M059J (cell line): ENCODE measurements around the gene ZNF107. TPM values are rescaled to one million over a fixed set of nuclear protein-coding genes. Genes with fewer than 3 reads are reported as not detected.
A peak's percentile ranks its signal among the peaks of the same experiment; 100 is the strongest.

Experiments
- DNase-seq: peaks from one replicate; pipeline ENCODE4 v3.0.0-alpha.2; 2012; ENCODE audit warnings: low read depth
- total RNA-seq: library from RNA; depleted of rRNA; stranded (reverse); fragments of >200 nt; shearing (Covaris generic); gene quantifications from 2 replicates; pipeline ENCODE4 v1.2.3, GENCODE V29; 2014; rRNA removed

The ZNF107 gene
- 5.9 and 8.1 TPM in 2 replicates for total RNA-seq

- DNase-seq = peak; percentile 96
Measured at GRCh38 chr7:64665980-64666662, at the start of gene ZNF107. Gene ZNF107 (plus strand): TSS chr7:64666133. CDS start chr7:64666283, 150 bp downstream.

- DNase-seq = peak; percentile 45
Measured at GRCh38 chr7:64618785-64619456, 47.0 kb upstream of the ZNF107 start.

DNA sequence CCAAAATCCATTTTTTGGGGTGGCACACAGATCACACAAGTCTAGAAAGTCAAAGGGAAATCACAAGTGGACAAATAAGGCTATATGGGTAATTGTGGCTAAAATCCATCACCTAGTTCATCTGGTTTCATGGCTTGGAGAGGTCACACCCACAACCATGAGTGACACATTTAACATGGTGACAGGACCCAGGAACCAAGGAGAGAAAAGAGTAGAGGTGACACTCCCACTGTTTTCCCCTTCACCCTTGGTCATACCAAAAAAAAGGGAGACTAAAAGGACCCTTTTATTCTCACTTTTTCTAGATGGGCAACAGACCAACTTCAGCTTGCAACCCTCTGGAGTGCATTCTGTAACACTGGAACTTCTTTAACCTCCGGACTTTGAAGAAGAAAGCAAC lies 46.2 kb upstream of the ZNF107 start:
- no peak for DNase-seq

DNA sequence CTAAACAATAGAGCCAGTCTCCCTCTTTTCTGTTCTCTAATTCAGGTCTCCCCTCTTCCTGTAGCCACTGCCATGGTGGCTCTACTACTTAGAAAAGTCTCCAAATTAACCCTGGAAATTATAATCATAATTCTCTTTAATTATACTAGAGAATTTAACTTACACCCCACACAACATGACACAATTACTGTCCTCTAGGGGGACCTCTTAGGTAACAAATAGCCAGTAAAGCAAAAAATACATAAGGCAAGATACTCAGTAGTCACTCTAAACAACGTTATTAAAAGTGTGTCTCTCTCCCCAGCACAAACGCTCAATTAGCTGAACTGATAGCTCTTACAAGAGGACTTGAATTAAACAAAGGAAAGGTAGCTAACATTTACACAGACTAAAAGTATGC lies 44.3 kb upstream of the ZNF107 start:
- no peak for DNase-seq

DNA sequence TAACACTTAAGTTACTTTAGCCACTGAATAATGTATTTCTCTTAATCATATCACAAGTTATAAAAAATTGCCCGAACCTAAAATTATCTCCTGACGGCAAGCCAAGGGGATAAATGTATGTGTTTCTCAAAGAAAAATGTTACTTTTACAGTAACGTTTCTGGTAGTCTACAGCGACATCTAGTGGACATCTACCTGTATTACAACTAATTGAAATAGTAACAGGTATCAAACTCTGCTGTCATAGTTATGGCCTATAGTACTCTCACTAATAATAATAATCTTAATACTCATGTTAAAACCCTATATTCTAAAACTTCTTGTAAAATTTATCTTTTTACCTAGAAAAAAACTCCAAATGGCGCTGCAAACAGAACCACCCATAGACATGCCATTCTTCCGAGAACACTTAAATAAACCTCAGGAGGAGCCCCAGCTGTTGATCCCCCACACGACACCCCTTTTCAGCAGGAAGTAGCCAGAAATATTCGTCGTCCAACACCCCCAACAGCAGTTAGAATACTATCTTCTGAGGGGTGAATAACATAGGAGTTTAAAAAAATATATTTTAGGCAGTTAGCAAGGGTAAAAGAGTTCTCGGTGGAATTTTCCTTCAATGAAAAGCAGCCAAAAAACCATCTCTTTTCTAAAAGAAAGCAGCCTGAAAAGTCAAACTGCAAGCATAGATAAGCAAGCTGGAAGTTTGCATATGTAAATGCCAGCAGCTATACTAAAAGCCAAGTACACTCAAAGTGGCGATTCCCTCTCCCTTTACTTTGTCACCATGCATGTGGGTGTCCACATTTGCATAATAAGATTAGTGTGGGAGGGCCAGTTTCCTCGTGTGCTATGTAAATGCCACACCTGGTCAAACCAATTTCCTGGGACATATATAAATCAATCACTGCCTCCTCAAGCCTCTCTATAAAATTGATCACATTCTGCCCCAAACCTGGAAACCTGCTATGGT lies 40.5 kb upstream of the ZNF107 start:
- DNase-seq = no peak

DNA sequence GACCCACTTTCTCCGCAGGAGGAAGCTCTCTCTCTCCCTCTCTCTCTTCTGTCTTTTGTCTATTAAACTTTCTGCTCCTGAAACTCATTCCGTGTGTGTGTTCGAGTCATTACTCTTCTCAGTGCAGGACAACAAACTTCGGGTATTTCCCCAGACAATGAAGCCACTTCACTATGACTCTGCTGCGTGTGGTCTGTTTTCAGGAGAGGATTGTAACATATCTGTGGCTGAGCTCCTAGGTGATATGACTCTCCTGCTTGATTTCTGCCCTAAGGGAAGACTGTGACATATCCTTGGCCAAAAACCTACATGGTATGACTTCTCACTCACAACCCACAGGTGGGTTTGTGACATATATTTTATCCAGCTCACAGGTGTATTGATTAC lies 39.9 kb upstream of the ZNF107 start:
- DNase-seq = no peak

- DNase-seq = no peak
Measured at GRCh38 chr7:64626557-64626956, 39.4 kb upstream of the ZNF107 start.

- no peak for DNase-seq
Measured at GRCh38 chr7:64628192-64628591, 37.7 kb upstream of the ZNF107 start.

DNA sequence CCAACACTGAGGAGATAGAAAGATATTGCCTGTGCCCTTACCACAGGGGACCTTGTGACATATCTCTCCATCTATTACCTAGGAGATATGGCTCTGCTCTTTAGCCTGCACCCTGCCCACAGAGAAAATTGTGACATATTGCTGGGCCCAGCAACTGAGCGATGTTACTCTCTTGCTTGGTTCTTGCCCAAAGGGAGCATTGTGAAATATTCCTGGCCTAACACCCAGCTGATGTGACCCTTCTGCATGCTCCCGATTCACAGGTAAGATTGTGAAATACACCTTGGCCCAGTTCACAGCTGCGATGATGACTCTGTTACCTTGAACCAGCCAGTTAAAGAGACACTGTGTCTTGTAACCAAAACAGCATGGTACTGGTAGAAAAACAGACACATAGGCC lies 37.2 kb upstream of the ZNF107 start:
- no peak for DNase-seq

DNA sequence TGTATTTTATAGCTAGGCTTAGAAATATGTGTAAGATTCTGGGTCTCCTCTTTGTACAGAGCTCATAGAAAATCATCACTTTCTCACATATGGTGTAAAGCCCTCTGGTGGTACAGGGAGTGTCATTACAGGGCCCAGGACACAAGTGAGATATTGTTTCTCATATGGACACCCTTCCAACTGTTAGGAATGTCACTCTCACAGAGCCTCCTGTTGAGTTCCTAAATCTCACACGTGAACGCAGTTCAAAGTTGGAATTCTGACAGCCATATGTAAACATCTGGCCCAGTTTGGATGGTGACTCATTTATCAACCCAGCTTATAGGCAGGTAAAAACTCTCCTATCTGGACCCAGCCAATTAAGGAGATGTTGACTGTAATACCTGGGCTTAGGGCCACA lies 35.4 kb upstream of the ZNF107 start:
- no peak for DNase-seq

DNA sequence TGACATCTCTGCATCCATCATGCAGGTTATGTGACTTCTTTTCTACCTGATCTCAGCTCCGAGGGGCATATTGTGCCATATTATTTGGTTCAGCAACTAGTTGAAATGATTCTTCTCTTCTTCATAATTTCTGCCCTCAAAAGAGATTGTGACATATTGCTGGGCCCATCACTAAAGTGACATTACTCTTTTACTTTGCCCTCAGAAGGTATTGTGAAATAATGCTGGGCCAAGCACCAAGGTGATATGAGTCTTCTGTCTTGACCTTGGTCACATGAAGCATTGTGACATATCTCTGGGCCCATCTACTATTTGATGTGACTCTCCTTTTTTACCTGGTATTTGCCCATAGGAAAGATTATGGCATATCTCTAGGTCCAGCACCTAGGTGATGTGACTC lies 33.9 kb upstream of the ZNF107 start:
- no peak for DNase-seq

GRCh38 chr7:64633401-64633800 lies 32.5 kb upstream of the ZNF107 start:
- no peak for DNase-seq

DNA sequence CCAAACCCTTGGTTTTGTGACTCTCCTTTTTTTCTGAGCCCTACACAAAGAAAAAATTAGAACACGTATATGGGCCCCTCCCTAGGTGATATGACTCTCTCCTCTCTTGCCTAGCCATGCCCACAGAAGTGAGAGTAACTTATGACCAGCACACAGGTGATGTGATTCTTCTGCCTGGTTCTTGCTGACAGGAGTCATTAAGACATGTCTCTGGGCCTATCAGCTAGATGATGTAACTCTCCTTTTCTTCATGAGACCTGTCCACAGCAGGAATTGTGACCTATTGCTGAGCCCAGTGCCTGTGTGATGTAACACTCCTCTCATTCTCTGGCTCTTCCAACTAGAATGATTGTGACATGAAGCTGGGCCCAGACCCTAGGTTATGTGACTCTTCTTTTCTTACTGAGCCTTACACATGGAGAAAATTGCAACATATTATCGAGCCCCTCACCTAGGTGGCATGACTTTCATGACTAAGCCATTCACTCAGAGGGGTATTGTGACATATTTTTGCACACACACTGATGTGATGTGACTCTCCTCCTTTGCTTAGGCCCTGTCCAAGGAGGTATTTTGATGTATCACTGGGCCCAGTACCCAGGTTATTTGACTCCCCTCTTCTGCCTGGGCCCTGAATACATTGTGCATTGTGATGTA lies 31.4 kb upstream of the ZNF107 start:
- DNase-seq = no peak

GRCh38 chr7:64636386-64636785 lies 29.5 kb upstream of the ZNF107 start:
- DNase-seq = no peak

DNA sequence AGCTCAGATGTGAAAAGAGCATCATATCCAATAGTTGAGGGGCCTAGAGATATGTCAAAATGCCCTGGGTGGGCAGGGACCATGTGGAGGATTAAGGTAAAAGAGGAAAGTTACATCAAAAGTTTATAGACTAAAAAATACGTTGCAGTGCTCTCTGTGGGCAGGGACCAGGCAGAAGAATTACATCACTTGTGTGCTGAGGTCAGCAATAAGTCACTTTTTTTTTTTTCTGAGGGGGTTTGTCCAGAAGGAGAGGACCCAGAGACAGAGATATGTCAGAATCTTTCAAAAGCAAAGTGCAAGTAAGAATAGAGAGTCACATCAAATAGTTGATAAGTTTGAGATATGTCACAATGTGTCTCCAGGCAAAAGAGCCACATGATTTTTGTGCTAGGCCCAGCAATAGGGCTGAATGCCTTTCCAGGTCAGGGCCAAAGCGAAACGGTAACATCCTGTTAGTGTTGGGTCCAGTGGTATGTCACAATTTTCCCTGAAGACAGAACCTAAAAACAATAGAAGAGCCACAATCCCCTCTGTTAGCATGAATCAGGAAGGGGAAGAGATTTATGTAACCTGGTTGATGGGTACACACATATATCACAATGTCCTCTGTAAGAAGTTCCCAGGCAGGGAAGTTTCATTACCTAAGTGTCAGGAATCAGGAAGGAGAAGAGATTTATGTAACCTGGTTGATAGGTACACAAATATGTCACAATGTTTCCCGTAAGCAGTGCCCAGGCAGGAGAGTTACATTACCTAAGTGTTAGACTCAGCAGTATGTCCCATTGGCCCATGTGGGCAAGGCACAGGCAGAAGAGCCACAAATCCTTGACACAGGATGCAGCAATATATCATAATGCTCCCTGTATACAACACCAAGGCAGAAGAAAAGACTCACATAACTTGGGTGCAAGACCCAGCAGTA lies 28.1 kb upstream of the ZNF107 start:
- no peak for DNase-seq

GRCh38 chr7:64638822-64639221 lies 27.1 kb upstream of the ZNF107 start:
- no peak for DNase-seq

GRCh38 chr7:64639267-64640001 lies 26.5 kb upstream of the ZNF107 start:
- no peak for DNase-seq

DNA sequence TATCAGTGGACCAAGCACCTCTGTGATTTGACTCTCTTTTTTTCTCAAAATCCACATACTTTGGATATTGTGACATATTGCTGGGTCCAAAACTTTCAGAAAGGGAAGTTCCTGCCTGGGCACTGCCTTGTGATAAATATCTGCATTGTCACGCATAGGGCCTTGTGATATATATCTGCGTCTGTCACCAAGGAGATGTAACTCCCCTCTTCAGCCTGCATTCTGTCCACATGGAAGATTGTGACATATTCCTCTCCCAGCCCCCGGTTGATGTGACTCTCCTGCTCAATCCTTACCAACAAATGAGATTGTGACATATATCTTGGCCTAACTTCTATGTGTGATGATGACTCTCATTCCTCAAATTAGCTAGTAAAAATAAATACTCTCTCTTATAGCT lies 25.4 kb upstream of the ZNF107 start:
- DNase-seq = no peak

DNA sequence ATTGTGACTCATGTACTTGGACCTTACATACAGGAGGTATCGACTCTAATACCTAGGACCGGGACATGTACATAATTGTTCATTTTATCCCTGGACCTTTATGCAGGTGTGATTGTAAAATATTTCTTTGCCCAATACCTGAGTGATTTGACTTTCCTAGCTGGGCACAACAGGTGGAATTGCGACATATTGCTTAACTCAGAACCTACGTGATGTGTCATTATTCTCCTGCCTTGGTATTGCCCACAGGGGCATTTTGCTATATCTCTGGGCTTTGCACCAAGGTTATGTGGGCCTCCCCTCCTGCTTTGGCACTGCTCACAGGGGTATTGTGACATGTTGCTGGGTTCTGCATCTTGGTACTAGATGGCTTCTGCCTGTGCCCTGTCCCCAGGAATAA lies 23.9 kb upstream of the ZNF107 start:
- DNase-seq = no peak

- DNase-seq = no peak
Measured at GRCh38 chr7:64642875-64643274, 23.1 kb upstream of the ZNF107 start.
